ENCODE results near the gene SMCO3. TPM values are rescaled to one million over a fixed set of nuclear protein-coding genes. Genes with fewer than 3 reads are reported as not detected.

The SMCO3 gene
- total RNA-seq, 1 experiment from 2014 or later: not detected

GRCh38 chr12:14774074-14774905, 39.7 kb downstream of the SMCO3 start (continued):
- TF ChIP-seq CREM (CRISPR knock-in tag; IDR thresholded peaks at IDR 0.05): no peak

- ChIA-PET CTCF (interaction anchor here (1.3 to 1.6 kb wide), 3 partner anchors 18 to 37 kb away, joined by 4 to 8 read pairs (median 6); partner anchors contain the start of genes C12orf60 and WBP11), POLR2A (interaction anchor here (0.7 to 2.9 kb wide), 5 partner anchors 29 to 262 kb away, joined by 3 to 22 read pairs (median 3); partner anchors contain the start of genes C12orf60 and WBP11)
- peak overlapping the region; percentile 99 for H3K4me3 Mint-ChIP-seq
- peak overlapping the region; percentile 93 for H3K27ac Mint-ChIP-seq
- DNase-seq (ENCODE audit: low spot score) (peak; percentile 47), ATAC-seq (peak; percentile 7)
- TF ChIP-seq RELA (CRISPR knock-in tag; IDR thresholded peaks at IDR 0.05; ENCODE audit: borderline replicate concordance) (no peak), ATF6 (CRISPR knock-in tag; IDR thresholded peaks at IDR 0.05) (no peak)
- no peaks in the 10 kb centered on the region; the same call in 1 of the 2 replicates for H3K27me3 Mint-ChIP-seq (ENCODE audit: low read depth)
- peaks cover 39% of the 10 kb centered on the region for H3K4me1 Mint-ChIP-seq
- H3K9me3 Mint-ChIP-seq: no peaks in the 10 kb centered on the region
- H3K36me3 Mint-ChIP-seq: peaks cover 6% of the 10 kb centered on the region
Observed at GRCh38 chr12:14773685-14774073, 40.3 kb downstream of the SMCO3 start.

- ATAC-seq (no peak), DNase-seq (ENCODE audit: low spot score) (no peak)
- ChIA-PET POLR2A (interaction anchor here (0.7 to 2.9 kb wide), 5 partner anchors 30 to 206 kb away, joined by 3 to 22 read pairs (median 3); partner anchors contain the start of genes C12orf60 and WBP11), CTCF (interaction anchor here (0.7 to 1.6 kb wide), 3 partner anchors 17 to 38 kb away, joined by 3 to 6 read pairs (median 4); no protein-coding TSS in a partner anchor)
- Mint-ChIP-seq H3K27ac (peak overlapping the region; percentile 93), H3K4me1 (peaks cover 44% of the 10 kb centered on the region), H3K4me3 (peak overlapping the region; percentile 99), H3K36me3 (peaks cover 7% of the 10 kb centered on the region), H3K9me3 (no peaks in the 10 kb centered on the region), H3K27me3 (ENCODE audit: low read depth) (no peaks in the 10 kb centered on the region; the same call in 1 of the 2 replicates)
- TF ChIP-seq ZNF532 (CRISPR knock-in tag; IDR thresholded peaks at IDR 0.05; ENCODE audit: borderline replicate concordance) (no peak), IRF1 (CRISPR knock-in tag; IDR thresholded peaks at IDR 0.05) (no peak), ATF3 (CRISPR knock-in tag; conservative IDR thresholded peaks at IDR 0.05) (no peak), ETV6 (CRISPR knock-in tag; IDR thresholded peaks at IDR 0.05) (no peak), ATF2 (CRISPR knock-in tag; IDR thresholded peaks at IDR 0.05; ENCODE audit: borderline replicate concordance, low read depth) (no peak), KAT7 (CRISPR knock-in tag; IDR thresholded peaks at IDR 0.05; ENCODE audit: borderline replicate concordance) (no peak), NFYB (CRISPR knock-in tag; conservative IDR thresholded peaks at IDR 0.05; ENCODE audit: low read depth) (no peak), STAT6 (CRISPR knock-in tag; conservative IDR thresholded peaks at IDR 0.05; ENCODE audit: low read depth) (no peak), HMGA2 (CRISPR knock-in tag; IDR thresholded peaks at IDR 0.05) (no peak), CREM (CRISPR knock-in tag; IDR thresholded peaks at IDR 0.05) (no peak), ZNF512 (CRISPR knock-in tag; IDR thresholded peaks at IDR 0.05; ENCODE audit: borderline replicate concordance) (no peak), ATF1 (CRISPR knock-in tag; IDR thresholded peaks at IDR 0.05) (no peak), E2F1 (CRISPR knock-in tag; IDR thresholded peaks at IDR 0.05) (no peak)
Observed at GRCh38 chr12:14772946-14773345, 41.0 kb downstream of the SMCO3 start.

Data from WTC11 (cell line).